IPS-20b (cell line): Measurements from ENCODE around the gene FADS2.

ENCODE experiments used
- H3K27ac ChIP-seq: one replicate; pipeline ENCODE4 v1.5.1; 2013; ENCODE audit warnings: low read length
- H3K27me3 ChIP-seq: 2 replicates; pipeline ENCODE4 v1.6.1; 2013; ENCODE audit warnings: mild to moderate bottlenecking, low read length, inconsistent platforms; ENCODE audit not compliant: insufficient read depth
- H3K36me3 ChIP-seq: 2 replicates; pipeline ENCODE4 v1.6.1; 2013; ENCODE audit warnings: low read depth, mild to moderate bottlenecking, inconsistent platforms, low read length, moderate library complexity; ENCODE audit not compliant: insufficient read depth
- H3K4me1 ChIP-seq: 2 replicates; pipeline ENCODE4 v1.6.1; 2013; ENCODE audit warnings: mild to moderate bottlenecking, control low read depth, inconsistent platforms, low read length, moderate library complexity; ENCODE audit not compliant: insufficient read depth
- H3K4me3 ChIP-seq: 2 replicates; pipeline ENCODE4 v1.5.1; 2013; ENCODE audit warnings: mild to moderate bottlenecking, low read length, inconsistent platforms
- H3K9ac ChIP-seq: 2 replicates; pipeline ENCODE4 v1.6.1; 2013; ENCODE audit warnings: low read depth, mild to moderate bottlenecking, inconsistent platforms, low read length, moderate library complexity
- H3K9me3 ChIP-seq: 2 replicates; pipeline ENCODE4 v1.6.1; 2013; ENCODE audit warnings: mild to moderate bottlenecking, low read depth, low read length, inconsistent platforms; ENCODE audit not compliant: insufficient read depth

Gene FADS2

DNA sequence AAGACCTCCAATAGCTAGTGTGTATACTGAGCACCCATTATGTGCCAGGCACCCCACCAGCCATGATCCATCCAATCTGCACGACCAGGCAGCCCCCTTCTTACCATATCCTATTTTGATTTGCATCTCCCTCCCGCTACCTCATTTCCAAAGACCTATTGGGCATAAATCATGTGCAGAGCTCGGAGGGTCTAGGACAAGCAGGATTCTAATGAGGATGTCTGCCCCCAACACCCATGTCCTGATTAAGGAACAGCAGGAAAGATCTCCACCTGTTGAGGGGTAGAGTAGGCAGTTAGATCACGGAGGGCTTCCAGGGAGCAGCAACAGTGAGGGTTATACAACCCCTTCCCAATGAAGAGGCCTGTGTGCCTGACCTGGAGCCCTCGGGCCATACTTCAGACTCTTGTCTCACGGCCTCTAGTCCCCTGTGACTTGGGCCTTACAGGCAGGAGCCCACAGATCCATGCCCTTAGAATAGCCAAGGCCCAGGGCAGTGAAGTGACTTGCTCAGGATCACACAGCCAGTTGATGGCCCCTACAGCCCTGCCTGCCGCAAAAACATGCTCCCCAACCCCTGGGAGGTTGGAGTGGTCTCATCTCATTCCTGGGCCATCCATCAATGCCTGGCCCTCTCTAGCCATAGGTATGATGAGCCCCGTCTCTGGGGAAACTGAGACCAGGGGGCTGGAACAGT is 85.7 kb downstream of the FADS2 start:
- Histone ChIP-seq H3K27ac (no peak overlapping the region), H3K4me3 (no peak overlapping the region), H3K9me3 (no peaks in the 10 kb centered on the region), H3K4me1 (peaks cover 6% of the 10 kb centered on the region; the same call in 1 of the 2 replicates), H3K36me3 (no peaks in the 10 kb centered on the region), H3K27me3 (peaks cover 26% of the 10 kb centered on the region), H3K9ac (no peak overlapping the region)

- Histone ChIP-seq H3K9me3 (no peaks in the 10 kb centered on the region), H3K36me3 (no peaks in the 10 kb centered on the region), H3K27ac (no peak overlapping the region), H3K4me3 (no peak overlapping the region), H3K9ac (no peak overlapping the region), H3K27me3 (peaks cover 31% of the 10 kb centered on the region), H3K4me1 (no peaks in the 10 kb centered on the region)
Measured at GRCh38 chr11:61914471-61915171, 86.5 kb downstream of the FADS2 start.

- Histone ChIP-seq H3K36me3 (no peaks in the 10 kb centered on the region), H3K27me3 (peaks cover 31% of the 10 kb centered on the region), H3K9me3 (no peaks in the 10 kb centered on the region), H3K4me1 (no peaks in the 10 kb centered on the region), H3K4me3 (peak overlapping the region; percentile 66; the same call in 1 of the 2 replicates), H3K27ac (no peak overlapping the region), H3K9ac (no peak overlapping the region; the same call in 1 of the 2 replicates)
Measured at GRCh38 chr11:61916737-61917333, 88.7 kb downstream of the FADS2 start.
